Measurements from ENCODE around the gene RET. TPM values are rescaled to one million over a fixed set of nuclear protein-coding genes. Genes with fewer than 3 reads are reported as not detected.

RET gene
- total and polyA plus RNA-seq, 2 of the 8 experiments (the other 6 are each of a cell fraction or from before 2014, with no cell fraction given) = 6.7 to 8.4 TPM

GRCh38 chr10:43125274-43125845 lies 48.5 kb downstream of the RET start (continued):
- no peak for TF ChIP-seq MAX (IDR thresholded peaks at IDR 0.05)
- TF ChIP-seq, protein P1, sequence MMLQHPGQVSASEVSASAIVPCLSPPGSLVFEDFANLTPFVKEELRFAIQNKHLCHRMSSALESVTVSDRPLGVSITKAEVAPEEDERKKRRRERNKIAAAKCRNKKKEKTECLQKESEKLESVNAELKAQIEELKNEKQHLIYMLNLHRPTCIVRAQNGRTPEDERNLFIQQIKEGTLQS (IDR thresholded peaks at IDR 0.05; ENCODE audit: insufficient read depth, low read depth, low read length) = no peak
- no peak for TF ChIP-seq GABPA (IDR thresholded peaks at IDR 0.05; ENCODE audit: borderline replicate concordance, insufficient read depth, low read length)
- no peak for TF ChIP-seq ATF2 (IDR thresholded peaks at IDR 0.05; ENCODE audit: low read length)
- TF ChIP-seq CHD2 (IDR thresholded peaks at IDR 0.05; ENCODE audit: low read length) = no peak

Data from H1 (cell line).